Activated naive CD4-positive, alpha-beta T cell treated with anti-CD3 and anti-CD28 coated beads for 36 hours (primary cell): ENCODE measurements around the gene ACAP1. TPM values are rescaled to one million over a fixed set of nuclear protein-coding genes. Genes with fewer than 3 reads are reported as not detected.

Source experiments
- CTCF ChIA-PET: fragments of 350-600 bp; sonication (Branson Sonifier 250); formaldehyde crosslinking; loops from one replicate; lab custom pipeline; 2021; ENCODE audit warnings: antibody characterized with exemption; lab: Charles Lee
- DNase-seq: peaks from one replicate; pipeline ENCODE4 v3.0.0-alpha.2; 2020
- H3K27ac Mint-ChIP-seq: one replicate; pipeline ENCODE4 v1.8.0; 2021; ENCODE audit warnings: mild to moderate bottlenecking, mixed read lengths
- H3K27me3 Mint-ChIP-seq: one replicate; pipeline ENCODE4 v1.8.0; 2021; ENCODE audit warnings: low read depth, mixed read lengths
- H3K36me3 Mint-ChIP-seq: one replicate; pipeline ENCODE4 v1.8.0; 2021; ENCODE audit warnings: low read depth, mixed read lengths
- H3K4me1 Mint-ChIP-seq: one replicate; pipeline ENCODE4 v1.8.0; 2021; ENCODE audit warnings: low read depth, mixed read lengths
- H3K4me3 Mint-ChIP-seq: one replicate; pipeline ENCODE4 v1.8.0; 2021; ENCODE audit warnings: mild to moderate bottlenecking, moderate library complexity, mixed read lengths
- H3K9me3 Mint-ChIP-seq: one replicate; pipeline ENCODE4 v1.8.0; 2021; ENCODE audit warnings: mixed read lengths
- intact Hi-C: fragments of 100-400 bp; cut with micrococcal nuclease; formaldehyde crosslinking; loops from one replicate; pipeline ENCODE4 v1.15.1; 2023
- total RNA-seq, 2 experiments: library from RNA; stranded (reverse); gene quantifications; one replicate each; pipeline ENCODE4 v1.2.3, GENCODE V29; 2021

The ACAP1 gene
- total RNA-seq, result 100 to 1,000 TPM; 309 to 320 TPM

GRCh38 chr17:7336240-7337175, at the start of gene ACAP1:
Gene ACAP1, plus strand, starts transcription at chr17:7336529. Its CDS starts 206 bp downstream, at chr17:7336735.
- no peaks in the 10 kb centered on the region for H3K27me3 Mint-ChIP-seq
- intact Hi-C loops, result loop anchor here (1.0 to 10.0 kb wide), 3 partner anchors 14 to 508 kb away; partner anchors contain the start of gene EIF5A
- DNase-seq, result peak; percentile 95
- H3K36me3 Mint-ChIP-seq, result peaks cover 27% of the 10 kb centered on the region
- peak within 1 kb of the TSS; percentile 96 for H3K4me3 Mint-ChIP-seq
- peak within 1 kb of the TSS; percentile 98 for H3K27ac Mint-ChIP-seq
- peaks cover 59% of the 10 kb centered on the region for H3K4me1 Mint-ChIP-seq
- CTCF ChIA-PET, result interaction anchor here (0.5 to 4.2 kb wide), 12 partner anchors 9 to 253 kb away, joined by 3 to 42 read pairs (median 6); partner anchors contain the start of genes SOX15 and TMEM95
- H3K9me3 Mint-ChIP-seq, result no peaks in the 10 kb centered on the region

- CTCF ChIA-PET, result interaction anchor here (1.2 kb wide), 1 partner anchor 8 kb away, joined by 3 read pairs; no protein-coding TSS in a partner anchor
- Mint-ChIP-seq H3K27ac (no peak overlapping the region), H3K4me1 (peaks cover 3% of the 10 kb centered on the region)
Observed at GRCh38 chr17:7289256-7290032, 46.9 kb upstream of the ACAP1 start.

GRCh38 chr17:7290166-7290565, 46.2 kb upstream of the ACAP1 start:
- DNase-seq, result no peak
- Mint-ChIP-seq H3K36me3 (no peaks in the 10 kb centered on the region), H3K27me3 (peaks cover 12% of the 10 kb centered on the region), H3K4me1 (peaks cover 7% of the 10 kb centered on the region), H3K4me3 (no peak overlapping the region), H3K9me3 (no peaks in the 10 kb centered on the region), H3K27ac (no peak overlapping the region)
- intact Hi-C loops, result no loop called here
- CTCF ChIA-PET, result no interaction called here

More at GRCh38 chr17:7289256-7290032, 46.9 kb upstream of the ACAP1 start:
- no peaks in the 10 kb centered on the region for H3K9me3 Mint-ChIP-seq
- DNase-seq, result no peak
- H3K4me3 Mint-ChIP-seq, result no peak overlapping the region
- no peaks in the 10 kb centered on the region for H3K36me3 Mint-ChIP-seq
- intact Hi-C loops, result no loop called here
- H3K27me3 Mint-ChIP-seq, result peaks cover 9% of the 10 kb centered on the region

- H3K9me3 Mint-ChIP-seq, result no peaks in the 10 kb centered on the region
- no peak overlapping the region for H3K4me3 Mint-ChIP-seq
- H3K27me3 Mint-ChIP-seq, result peaks cover 17% of the 10 kb centered on the region
- CTCF ChIA-PET, result no interaction called here
- intact Hi-C loops, result no loop called here
- H3K4me1 Mint-ChIP-seq, result peaks cover 9% of the 10 kb centered on the region
- H3K36me3 Mint-ChIP-seq, result no peaks in the 10 kb centered on the region
- H3K27ac Mint-ChIP-seq, result no peak overlapping the region
- DNase-seq, result no peak
Observed at GRCh38 chr17:7290685-7291084, 45.6 kb upstream of the ACAP1 start.

GRCh38 chr17:7292194-7292593, 44.1 kb upstream of the ACAP1 start:
- intact Hi-C loops, result no loop called here

GRCh38 chr17:7292729-7293128, 43.6 kb upstream of the ACAP1 start:
- H3K4me1 Mint-ChIP-seq, result peaks cover 19% of the 10 kb centered on the region
- peaks cover 24% of the 10 kb centered on the region for H3K27me3 Mint-ChIP-seq
- no peak for DNase-seq
- no peaks in the 10 kb centered on the region for H3K36me3 Mint-ChIP-seq
- H3K27ac Mint-ChIP-seq, result no peak overlapping the region
- intact Hi-C loops, result no loop called here
- H3K4me3 Mint-ChIP-seq, result no peak overlapping the region
- CTCF ChIA-PET, result interaction anchor here (0.7 to 1.8 kb wide), 3 partner anchors 8 to 57 kb away, joined by 3 to 10 read pairs (median 4); partner anchors contain the start of gene SLC2A4
- H3K9me3 Mint-ChIP-seq, result no peaks in the 10 kb centered on the region

More at GRCh38 chr17:7292194-7292593, 44.1 kb upstream of the ACAP1 start:
- no peaks in the 10 kb centered on the region for H3K36me3 Mint-ChIP-seq
- peaks cover 24% of the 10 kb centered on the region for H3K27me3 Mint-ChIP-seq
- CTCF ChIA-PET, result interaction anchor here (0.6 to 0.7 kb wide), 2 partner anchors 58 to 228 kb away, joined by 3 to 10 read pairs; no protein-coding TSS in a partner anchor
- H3K9me3 Mint-ChIP-seq, result no peaks in the 10 kb centered on the region
- DNase-seq, result no peak
- no peak overlapping the region for H3K4me3 Mint-ChIP-seq
- H3K4me1 Mint-ChIP-seq, result peaks cover 19% of the 10 kb centered on the region
- H3K27ac Mint-ChIP-seq, result no peak overlapping the region

GRCh38 chr17:7293159-7293558, 43.2 kb upstream of the ACAP1 start:
- intact Hi-C loops, result no loop called here
- peaks cover 19% of the 10 kb centered on the region for H3K4me1 Mint-ChIP-seq

GRCh38 chr17:7293816-7294613, 42.3 kb upstream of the ACAP1 start:
- intact Hi-C loops, result loop anchor here (1.0 kb wide), 1 partner anchor 13 kb away; the partner anchor contains the start of gene EIF5A
- Mint-ChIP-seq H3K27me3 (peaks cover 24% of the 10 kb centered on the region), H3K27ac (no peak overlapping the region), H3K4me3 (peak overlapping the region; percentile 70), H3K36me3 (no peaks in the 10 kb centered on the region), H3K9me3 (no peaks in the 10 kb centered on the region), H3K4me1 (peaks cover 19% of the 10 kb centered on the region)
- DNase-seq, result no peak
- CTCF ChIA-PET, result interaction anchor here (1.0 to 1.8 kb wide), 3 partner anchors 10 to 74 kb away, joined by 3 to 4 read pairs (median 3); partner anchors contain the start of gene SLC2A4

More at GRCh38 chr17:7293159-7293558, 43.2 kb upstream of the ACAP1 start:
- H3K36me3 Mint-ChIP-seq, result no peaks in the 10 kb centered on the region
- DNase-seq, result no peak
- no peak overlapping the region for H3K27ac Mint-ChIP-seq
- CTCF ChIA-PET, result interaction anchor here (1.0 to 1.8 kb wide), 3 partner anchors 9 to 73 kb away, joined by 3 to 4 read pairs (median 3); partner anchors contain the start of gene SLC2A4
- peak overlapping the region; percentile 27 for H3K4me3 Mint-ChIP-seq
- H3K27me3 Mint-ChIP-seq, result peaks cover 24% of the 10 kb centered on the region
- no peaks in the 10 kb centered on the region for H3K9me3 Mint-ChIP-seq

GRCh38 chr17:7294614-7295153, 41.6 kb upstream of the ACAP1 start, which contains the start of gene YBX2:
Gene YBX2, minus strand, starts transcription at chr17:7294639. Its CDS starts 139 bp downstream, at chr17:7294500.
- Mint-ChIP-seq H3K27me3 (peaks cover 24% of the 10 kb centered on the region), H3K27ac (no peak within 1 kb of the TSS), H3K36me3 (no peaks in the 10 kb centered on the region), H3K9me3 (no peaks in the 10 kb centered on the region), H3K4me3 (peak within 1 kb of the TSS; percentile 70), H3K4me1 (peaks cover 19% of the 10 kb centered on the region)
- DNase-seq, result peak; percentile 80
- CTCF ChIA-PET, result no interaction called here
- intact Hi-C loops, result loop anchor here (1.0 kb wide), 1 partner anchor 13 kb away; the partner anchor contains the start of gene EIF5A

GRCh38 chr17:7295230-7296180, 40.8 kb upstream of the ACAP1 start:
- intact Hi-C loops, result loop anchor here (1.0 to 2.0 kb wide), 3 partner anchors 15 to 249 kb away; no protein-coding TSS in a partner anchor
- peaks cover 24% of the 10 kb centered on the region for H3K27me3 Mint-ChIP-seq
- H3K27ac Mint-ChIP-seq, result no peak overlapping the region
- CTCF ChIA-PET, result interaction anchor here (0.6 to 4.1 kb wide), 13 partner anchors 10 to 162 kb away, joined by 3 to 45 read pairs (median 9); partner anchors contain the start of genes ACAP1, PHF23 and SLC2A4
- H3K36me3 Mint-ChIP-seq, result no peaks in the 10 kb centered on the region
- no peak for DNase-seq
- H3K4me1 Mint-ChIP-seq, result peaks cover 19% of the 10 kb centered on the region
- peak overlapping the region; percentile 70 for H3K4me3 Mint-ChIP-seq
- H3K9me3 Mint-ChIP-seq, result no peaks in the 10 kb centered on the region
